ENCODE measurements around the gene DR1. TPM values are rescaled to one million over a fixed set of nuclear protein-coding genes. Genes with fewer than 3 reads are reported as not detected.
"Not testable (repeated sequence)": the region's sequence is repeated elsewhere in the genome, so short reads cannot be mapped to it uniquely, and the experiment has no call there.

The DR1 gene
- total RNA-seq, 1 experiment from 2014 or later, result 33.0 TPM

DNA sequence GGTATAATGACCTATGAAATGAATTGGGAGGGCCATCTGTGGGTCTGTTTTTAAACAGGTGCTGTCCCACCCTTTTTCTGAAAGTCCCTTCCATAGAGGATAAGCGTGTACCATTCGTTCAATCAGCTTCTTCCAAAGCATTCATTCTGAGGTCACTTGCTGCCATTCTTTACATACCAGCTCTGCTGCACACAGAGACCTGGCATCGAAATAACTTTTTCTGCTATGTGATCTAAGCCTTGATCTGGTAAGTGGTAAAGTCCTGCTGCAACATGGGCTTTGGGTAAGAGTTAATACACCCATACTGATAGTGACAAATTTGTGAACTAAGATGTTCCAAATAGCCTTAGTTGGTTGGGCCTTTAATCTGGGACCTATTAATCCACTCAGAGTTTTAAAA, 38.9 kb downstream of the DR1 start:
- DNase-seq (ENCODE audit: low spot score), result no peak

- DNase-seq (ENCODE audit: low spot score), result not testable (repeated sequence)
Measured at GRCh38 chr1:93386268-93386667, 40.6 kb downstream of the DR1 start.

DNA sequence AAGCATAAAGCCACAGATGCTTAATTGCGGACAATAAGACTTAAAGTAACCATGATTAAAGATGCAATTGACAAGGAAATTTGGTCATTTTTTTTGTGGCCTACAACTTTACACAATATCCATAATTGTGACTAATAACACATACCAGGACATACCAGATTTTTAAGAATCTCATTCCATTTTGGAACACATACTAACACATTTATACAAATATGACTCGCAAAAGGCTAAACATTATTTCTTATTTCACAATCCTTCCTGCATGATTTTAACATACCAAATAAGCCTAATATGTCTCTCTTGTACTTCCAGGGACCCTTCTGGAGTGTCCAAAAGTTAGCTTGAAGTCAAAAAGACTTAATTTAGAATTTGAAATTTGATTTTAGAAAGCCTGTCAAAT, 48.8 kb downstream of the DR1 start:
- DNase-seq (ENCODE audit: low spot score), result no peak

DNA sequence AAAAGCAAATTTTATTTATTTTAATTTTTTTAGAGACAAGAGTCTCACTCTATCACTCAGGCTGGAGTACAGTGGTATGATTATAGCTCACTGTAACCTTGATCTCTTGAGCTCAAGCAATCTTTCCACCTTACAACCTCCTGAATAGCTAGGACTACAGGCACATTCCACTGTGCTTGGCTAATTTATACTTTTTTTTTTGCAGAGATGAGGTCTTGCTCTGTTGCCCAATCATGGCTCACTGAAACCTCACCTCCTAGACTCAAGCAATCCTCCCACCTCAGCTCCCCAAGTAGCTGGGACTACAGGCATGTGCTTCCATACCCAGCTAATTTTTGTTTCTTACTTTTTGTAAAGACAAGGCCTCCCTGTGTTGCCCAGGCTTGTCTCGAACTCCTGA, 49.5 kb downstream of the DR1 start:
- no peak for DNase-seq (ENCODE audit: low spot score)

- DNase-seq (ENCODE audit: low spot score), result no peak
Measured at GRCh38 chr1:93399781-93400180, 54.1 kb downstream of the DR1 start.

DNA sequence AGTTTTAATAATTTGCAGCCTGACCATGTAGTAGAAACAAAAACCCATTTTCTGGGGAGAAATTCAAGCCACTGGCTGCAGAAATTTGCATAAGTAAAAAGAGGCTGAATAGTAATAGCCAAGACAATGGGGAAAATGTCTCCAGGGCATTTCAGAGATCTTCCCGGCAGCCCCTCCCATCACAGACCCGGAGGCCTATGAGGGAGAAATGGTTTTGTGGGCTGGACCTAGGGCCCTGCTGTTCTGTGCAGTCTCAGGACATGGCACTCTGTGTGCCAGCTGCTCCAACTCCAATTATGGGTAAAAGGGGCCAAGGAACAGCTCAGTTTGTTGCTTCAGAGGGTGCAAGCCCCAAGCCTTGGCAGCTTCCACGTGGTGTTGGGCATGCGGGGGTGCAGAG, 62.5 kb downstream of the DR1 start:
- DNase-seq (ENCODE audit: low spot score), result no peak

DNA sequence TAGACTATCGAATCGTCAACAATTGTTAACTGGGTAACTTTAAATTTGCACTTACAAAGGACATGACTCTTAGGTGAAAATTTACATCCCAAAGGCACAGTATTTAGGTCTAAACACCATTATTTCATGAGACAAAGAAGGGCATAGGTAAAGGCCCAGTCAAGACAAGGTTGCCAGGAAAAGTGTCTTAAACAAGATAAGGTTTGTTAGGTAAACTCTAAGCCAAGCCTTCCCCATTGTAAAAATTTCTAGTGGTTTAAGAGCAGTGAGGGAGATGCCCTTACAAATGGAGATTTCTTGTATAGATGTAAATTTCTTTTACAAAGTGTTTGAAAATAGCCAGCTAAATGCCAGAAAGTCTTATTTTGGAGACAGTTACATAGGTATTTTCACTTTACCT, 65.3 kb downstream of the DR1 start:
- DNase-seq (ENCODE audit: low spot score), result no peak

DNA sequence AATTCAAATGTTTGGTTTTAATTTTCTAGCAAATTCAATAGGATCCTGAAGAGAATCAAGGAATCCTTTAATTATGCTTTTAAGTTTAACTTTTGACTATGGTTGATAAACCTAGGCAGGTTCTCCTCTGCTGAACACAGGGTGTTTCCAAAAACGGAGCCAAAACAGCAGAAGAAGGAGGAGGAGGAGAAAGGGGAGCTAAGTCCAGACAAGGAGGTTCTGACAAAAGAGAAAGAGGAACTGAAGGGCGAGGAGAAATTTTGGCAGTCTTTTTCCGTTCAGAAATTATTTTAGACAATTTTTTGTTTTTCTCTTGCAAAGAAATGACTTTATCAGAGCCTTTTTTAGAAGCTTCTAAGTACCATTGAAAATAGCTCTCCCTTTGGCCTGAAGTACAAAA, 69.0 kb downstream of the DR1 start:
- DNase-seq (ENCODE audit: low spot score), result no peak

GRCh38 chr1:93415296-93415695, 69.6 kb downstream of the DR1 start:
- no peak for DNase-seq (ENCODE audit: low spot score)

GRCh38 chr1:93416183-93416582, 70.5 kb downstream of the DR1 start:
- DNase-seq (ENCODE audit: low spot score), result no peak

Other genes starting within 250 kb of the DR1 start
- gene TMED5, start 165.5 kb upstream of the DR1 start, total RNA-seq (2014; rRNA removed; shearing (Covaris generic)), result 31.1 and 37.8 TPM in 2 replicates
- gene CCDC18, start 165.2 kb upstream of the DR1 start, total RNA-seq (2014; rRNA removed; shearing (Covaris generic)), result 10.0 and 11.7 TPM in 2 replicates
- gene FNBP1L, start 102.2 kb downstream of the DR1 start, total RNA-seq (2014; rRNA removed; shearing (Covaris generic)), result 27.1 and 34.9 TPM in 2 replicates

Measured in A172 (cell line).